K562 (cell line): ENCODE data around the gene KLHL18. TPM values are rescaled to one million over a fixed set of nuclear protein-coding genes. Genes with fewer than 3 reads are reported as not detected.
"Not testable (repeated sequence)": the region's sequence is repeated elsewhere in the genome, so short reads cannot be mapped to it uniquely, and the experiment has no call there.

Source experiments
- ATAC-seq: fragments of 200-7000 bp; cut with Tn5 transposase; 3 replicates; pipeline ENCODE4 v1.9.1; 2020; ENCODE audit warnings: moderate library complexity
- BruUV-seq: library from RNA; stranded (reverse); fragments of 400-500 nt; replicated peaks from 2 replicates; lab custom pipeline; 2021; lab: Mats Ljungman, UMichigan
- CTCF ChIA-PET: fragments of 300-600 bp; formaldehyde crosslinking; extraction: SDS; loops from one replicate; lab custom pipeline; 2021; ENCODE audit warnings: low intra/inter-chr PET ratio; lab: Yijun Ruan, JAX
- POLR2A ChIA-PET: fragments of 300-600, 350-650 bp; sonication (Branson Sonifier 250); formaldehyde crosslinking; extraction: SDS; loops from one replicate; lab custom pipeline; 2021; ENCODE audit warnings: antibody characterized with exemption, inconsistent platforms; lab: Yijun Ruan, JAX
- DNase-seq, 4 experiments: peaks; one replicate each; pipeline versions ENCODE4 v3.0.0 to v3.0.0-alpha.2; 2011 to 2018; ENCODE audit warnings: low spot score in 3 of 4, mixed read lengths in 3 of 4; ENCODE audit errors: extremely low read depth in 1 of 4
- FAIRE-seq: peaks from 2 replicates; lab custom pipeline; 2011; peaks lifted over from hg19 to GRCh38; lab: Jason Lieb, UNC
- H2AFZ ChIP-seq: 2 replicates; pipeline ENCODE4 v1.6.0; 2011; ENCODE audit warnings: low read depth, low read length, control low read depth, inconsistent platforms
- H3K27ac ChIP-seq: fragments of 200-600 bp; 3 replicates; pipeline ENCODE4 v1.8.0; 2011; ENCODE audit warnings: low read depth, mild to moderate bottlenecking, control low read depth, inconsistent platforms, low read length, moderate library complexity, mixed read lengths; ENCODE audit errors: extremely low read depth
- H3K27me3 ChIP-seq, 2 experiments: fragments of 300-600 bp in 1 of 2; 2 replicates in 1 of 2; 3 replicates in 1 of 2; pipeline versions ENCODE4 v1.6.0 to v1.8.0; 2011; ENCODE audit warnings: inconsistent platforms in 2 of 2, low read length in 2 of 2, mild to moderate bottlenecking in 1 of 2, mixed read lengths in 1 of 2, moderate library complexity in 1 of 2; ENCODE audit not compliant: control insufficient read depth in 2 of 2, insufficient read depth in 2 of 2
- H3K36me3 ChIP-seq: fragments of 300-600 bp; 3 replicates; pipeline ENCODE4 v1.8.0; 2011; ENCODE audit warnings: mild to moderate bottlenecking, low read length, inconsistent platforms; ENCODE audit not compliant: control insufficient read depth, insufficient read depth
- H3K4me1 ChIP-seq, 2 experiments: fragments of 200-600 bp in 1 of 2; replicated peaks in 1 of 2; 2 replicates in 1 of 2; 3 replicates in 1 of 2; pipeline versions ENCODE4 v1.5.1 to v1.8.0; 2011; ENCODE audit warnings: inconsistent platforms in 2 of 2, low read length in 2 of 2, mild to moderate bottlenecking in 1 of 2, mixed read lengths in 1 of 2, moderate library complexity in 1 of 2; ENCODE audit not compliant: control insufficient read depth in 2 of 2, insufficient read depth in 2 of 2
- H3K4me2 ChIP-seq: 2 replicates; pipeline ENCODE4 v1.6.1; 2011; ENCODE audit warnings: low read length, control low read depth, inconsistent platforms, mixed read lengths; ENCODE audit not compliant: insufficient read depth
- H3K4me3 ChIP-seq: fragments of 200-600 bp; sonication (generic), shearing (Covaris generic); 2 replicates; pipeline ENCODE4 v1.5.1; 2016; ENCODE audit warnings: control low read depth, inconsistent platforms
- H3K79me2 ChIP-seq: fragments of 200-600 bp; 3 replicates; pipeline ENCODE4 v1.8.0; 2011; ENCODE audit warnings: low read length, inconsistent platforms; ENCODE audit not compliant: control insufficient read depth, insufficient read depth
- H3K9ac ChIP-seq, 2 experiments: 2 replicates each; pipeline versions ENCODE4 v1.6.0 to v1.6.1; 2011; ENCODE audit warnings: low read depth in 2 of 2, low read length in 2 of 2, control low read depth in 1 of 2, inconsistent platforms in 1 of 2, mild to moderate bottlenecking in 1 of 2, mixed read lengths in 1 of 2; ENCODE audit not compliant: insufficient read depth in 1 of 2
- H3K9me1 ChIP-seq: one replicate; pipeline ENCODE4 v1.6.0; 2011; ENCODE audit warnings: inconsistent platforms, mild to moderate bottlenecking, low read length, moderate library complexity; ENCODE audit not compliant: control insufficient read depth, insufficient read depth
- H3K9me3 ChIP-seq: replicated peaks from 2 replicates; pipeline ENCODE4 v1.5.1; 2011; ENCODE audit warnings: low read depth, low read length, inconsistent platforms; ENCODE audit not compliant: control insufficient read depth, insufficient read depth
- H4K20me1 ChIP-seq: replicated peaks from 2 replicates; pipeline ENCODE4 v1.6.1; 2011; ENCODE audit warnings: low read length, inconsistent platforms, mixed read lengths; ENCODE audit not compliant: control insufficient read depth, insufficient read depth
- FOXK2 ChIP-seq, 2 experiments: fragments of 450-650 bp; IDR thresholded peaks in 1 of 2; conservative IDR thresholded peaks in 1 of 2; 2 replicates each; pipeline ENCODE4 v1.6.1; 2016; ENCODE audit warnings: low read depth in 2 of 2, mild to moderate bottlenecking in 1 of 2
- KDM1A ChIP-seq, 2 experiments: fragments of 450-650 bp; IDR thresholded peaks; 2 replicates each; pipeline ENCODE4 v1.6.1; 2016; ENCODE audit warnings: mild to moderate bottlenecking in 2 of 2
- MAZ ChIP-seq, 2 experiments: fragments of 450-650 bp in 1 of 2; sonication (generic) in 1 of 2; formaldehyde crosslinking; IDR thresholded peaks in 1 of 2; conservative IDR thresholded peaks in 1 of 2; 2 replicates each; pipeline versions ENCODE4 v1.4.0 to v1.5.0; 2020; ENCODE audit warnings: mild to moderate bottlenecking in 1 of 2, missing genetic modification reagents in 1 of 2
- NCOR1 ChIP-seq: fragments of 450-650 bp; IDR thresholded peaks from 2 replicates; pipeline ENCODE4 v1.6.1; 2016; ENCODE audit warnings: mild to moderate bottlenecking, moderate library complexity
- NFXL1 ChIP-seq: fragments of 450-650 bp; formaldehyde crosslinking; IDR thresholded peaks from 2 replicates; pipeline ENCODE4 v1.4.0; 2021; ENCODE audit warnings: mild to moderate bottlenecking
- ZNF239 ChIP-seq: fragments of 250-450 bp; sonication (Bioruptor Pico); IDR thresholded peaks from 2 replicates; pipeline ENCODE4 v1.4.0; 2020; ENCODE audit warnings: mild to moderate bottlenecking
- WGBS: fragments of 100-300 bp; shearing (Covaris generic); methylation state at CpG from one replicate; pipeline ENCODE4 v1.1.6; 2016; ENCODE audit warnings: low coverage, mixed read lengths; ENCODE audit not compliant: insufficient coverage; ENCODE audit errors: missing lambda C conversion rate; 5-methylcytosine and 5-hydroxymethylcytosine counted together
- in situ Hi-C: fragments of 300-500 bp; cut with MboI; formaldehyde crosslinking; loops from 4 replicates; pipeline ENCODE4 v1.15.0; 2018; ENCODE audit warnings: inconsistent platforms, mixed read lengths
- intact Hi-C: fragments of 100-400 bp; cut with micrococcal nuclease; formaldehyde crosslinking; loops from 2 replicates; pipeline ENCODE4 v1.14.2; 2022
- polyA plus RNA-seq, 8 experiments: library from polyadenylated mRNA; depleted of rRNA in 4 of 8; stranded (reverse) in 5 of 8; unstranded in 3 of 8; fragments of >200 nt; fragmentation: Nextera tagmentation in 2 of 8; fragmentation: Illumina TruSeq in 1 of 8; extraction: Ambion mirVana in 2 of 8; extraction: Trizol in 1 of 8; gene quantifications; 2 replicates each; pipeline versions ENCODE4 v1.2.1 to v1.2.3, GENCODE V29; 2011 to 2014; ENCODE audit warnings: inconsistent platforms in 1 of 8, missing spikeins in 1 of 8
- total RNA-seq, 7 experiments: library from RNA; depleted of rRNA in 6 of 7; stranded (reverse); fragments of >200 nt in 6 of 7; fragmentation: Illumina TruSeq in 2 of 7; extraction: Trizol in 2 of 7; gene quantifications; 2 replicates each; pipeline versions ENCODE4 v1.2.1 to v1.2.3, GENCODE V29; 2011 to 2021; ENCODE audit warnings: low replicate concordance in 1 of 7
- TF ChIP-seq, protein P1 (sequence below), 2 experiments: IDR thresholded peaks; 2 replicates each; pipeline ENCODE4 v1.6.1; 2011; ENCODE audit warnings: borderline replicate concordance in 1 of 2, control low read depth in 1 of 2, low read depth in 1 of 2, low read length in 1 of 2, mild to moderate bottlenecking in 1 of 2, mixed read lengths in 1 of 2, moderate library complexity in 1 of 2; ENCODE audit not compliant: insufficient read depth in 1 of 2, insufficient read length in 1 of 2, poor library complexity in 1 of 2, severe bottlenecking in 1 of 2; ENCODE audit errors: extremely low read depth in 1 of 2
- TF ChIP-seq, protein P2 (sequence below), 2 experiments: IDR thresholded peaks; 2 replicates each; pipeline ENCODE4 v1.6.1; 2012; ENCODE audit warnings: improper control_type of control experiment in 2 of 2, low read depth in 2 of 2, low read length in 2 of 2, borderline replicate concordance in 1 of 2

The KLHL18 gene
- total and polyA plus RNA-seq, 9 of the 15 experiments (the other 6 are each of a cell fraction or from before 2014, with no cell fraction given), result 26.7 to 97.5 (median 48.7) TPM

- BruUV-seq, FAIRE-seq, H3K4me1 ChIP-seq, H2AFZ ChIP-seq, ATAC-seq, H3K9me1 ChIP-seq, H3K4me2 ChIP-seq, H3K36me3 ChIP-seq, DNase-seq, H3K9ac ChIP-seq, H3K27ac ChIP-seq, H4K20me1 ChIP-seq, H3K9me3 ChIP-seq, in situ Hi-C loops, H3K79me2 ChIP-seq, H3K4me3 ChIP-seq, H3K27me3 ChIP-seq: not testable (repeated sequence)
- ChIA-PET POLR2A (interaction anchor here (0.7 to 1.7 kb wide), 2 partner anchors 10 to 155 kb away, joined by 4 to 6 read pairs; partner anchors contain the start of gene PTPN23), CTCF (interaction anchor here (0.6 to 1.7 kb wide), 4 partner anchors 46 to 665 kb away, joined by 3 to 9 read pairs (median 4); no protein-coding TSS in a partner anchor)
- WGBS, result 77% methylated on average over 8 of the region's 8 CpGs
- intact Hi-C loops, result loop anchor here (10.0 kb wide), 3 partner anchors 355 to 665 kb away; partner anchors contain the start of genes MYL3 and TMIE
Observed at GRCh38 chr3:47370020-47370419, 87.3 kb downstream of the KLHL18 start.

- H3K36me3 ChIP-seq, result no peaks in the 10 kb centered on the region
- ATAC-seq, result peak; percentile 84
- in situ Hi-C loops, result no loop called here
- TF ChIP-seq ZNF239 (CRISPR knock-in tag), result no peak
- TF ChIP-seq, protein P1, sequence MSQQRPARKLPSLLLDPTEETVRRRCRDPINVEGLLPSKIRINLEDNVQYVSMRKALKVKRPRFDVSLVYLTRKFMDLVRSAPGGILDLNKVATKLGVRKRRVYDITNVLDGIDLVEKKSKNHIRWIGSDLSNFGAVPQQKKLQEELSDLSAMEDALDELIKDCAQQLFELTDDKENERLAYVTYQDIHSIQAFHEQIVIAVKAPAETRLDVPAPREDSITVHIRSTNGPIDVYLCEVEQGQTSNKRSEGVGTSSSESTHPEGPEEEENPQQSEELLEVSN (IDR thresholded peaks at IDR 0.05; ENCODE audit: borderline replicate concordance in 1 of 2, extremely low read depth in 1 of 2, insufficient read depth in 1 of 2, insufficient read length in 1 of 2, low read depth in 1 of 2, low read length in 1 of 2, poor library complexity in 1 of 2, severe bottlenecking in 1 of 2), result no peak
- no peak for TF ChIP-seq FOXK2 (conservative IDR thresholded peaks at IDR 0.05 in 1 of 2, IDR thresholded peaks at IDR 0.05 in 1 of 2; ENCODE audit: low read depth in 2 of 2)
- TF ChIP-seq MAZ (CRISPR knock-in tag; conservative IDR thresholded peaks at IDR 0.05 in 1 of 2, IDR thresholded peaks at IDR 0.05 in 1 of 2), result peak in 1 of 2 experiments; percentile 32; a peak in 1 of 4 replicates
- TF ChIP-seq NCOR1, result no peak
- TF ChIP-seq, protein P2, sequence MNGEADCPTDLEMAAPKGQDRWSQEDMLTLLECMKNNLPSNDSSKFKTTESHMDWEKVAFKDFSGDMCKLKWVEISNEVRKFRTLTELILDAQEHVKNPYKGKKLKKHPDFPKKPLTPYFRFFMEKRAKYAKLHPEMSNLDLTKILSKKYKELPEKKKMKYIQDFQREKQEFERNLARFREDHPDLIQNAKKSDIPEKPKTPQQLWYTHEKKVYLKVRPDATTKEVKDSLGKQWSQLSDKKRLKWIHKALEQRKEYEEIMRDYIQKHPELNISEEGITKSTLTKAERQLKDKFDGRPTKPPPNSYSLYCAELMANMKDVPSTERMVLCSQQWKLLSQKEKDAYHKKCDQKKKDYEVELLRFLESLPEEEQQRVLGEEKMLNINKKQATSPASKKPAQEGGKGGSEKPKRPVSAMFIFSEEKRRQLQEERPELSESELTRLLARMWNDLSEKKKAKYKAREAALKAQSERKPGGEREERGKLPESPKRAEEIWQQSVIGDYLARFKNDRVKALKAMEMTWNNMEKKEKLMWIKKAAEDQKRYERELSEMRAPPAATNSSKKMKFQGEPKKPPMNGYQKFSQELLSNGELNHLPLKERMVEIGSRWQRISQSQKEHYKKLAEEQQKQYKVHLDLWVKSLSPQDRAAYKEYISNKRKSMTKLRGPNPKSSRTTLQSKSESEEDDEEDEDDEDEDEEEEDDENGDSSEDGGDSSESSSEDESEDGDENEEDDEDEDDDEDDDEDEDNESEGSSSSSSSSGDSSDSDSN (IDR thresholded peaks at IDR 0.05; ENCODE audit: borderline replicate concordance in 1 of 2, low read depth in 2 of 2, low read length in 2 of 2), result no peak
- TF ChIP-seq KDM1A (IDR thresholded peaks at IDR 0.05), result peak in 1 of 2 experiments; percentile 15; a peak in 1 of 4 replicates
- no peak for TF ChIP-seq NFXL1 (CRISPR knock-in tag)
Observed at GRCh38 chr3:47370887-47371697, 88.3 kb downstream of the KLHL18 start.

More at GRCh38 chr3:47370887-47371697, 88.3 kb downstream of the KLHL18 start:
- no peaks in the 10 kb centered on the region for H3K9me1 ChIP-seq
- WGBS, result 23% methylated on average over 13 of the region's 13 CpGs
- no peak overlapping the region for H3K4me2 ChIP-seq
- H3K4me3 ChIP-seq, result no peak overlapping the region
- peak; percentile 59 to 85 (median 84) for DNase-seq
- FAIRE-seq, result no peak
- POLR2A ChIA-PET, result interaction anchor here (0.6 to 1.0 kb wide), 3 partner anchors 10 to 373 kb away, joined by 3 to 5 read pairs (median 3); partner anchors contain the start of gene PTPN23
- no peak overlapping the region for H3K27ac ChIP-seq
- H3K27me3 ChIP-seq, result no peaks in the 10 kb centered on the region
- H2AFZ ChIP-seq, result no peak overlapping the region
- no peaks in the 10 kb centered on the region for H3K9me3 ChIP-seq
- H3K4me1 ChIP-seq, result 0 out of 5 replicates have a peak, but pooled peaks cover 0 to 3% of the 10 kb centered on the region in 2 experiments
- CTCF ChIA-PET, result interaction anchor here (0.9 to 1.7 kb wide), 6 partner anchors 47 to 666 kb away, joined by 3 to 9 read pairs (median 4); no protein-coding TSS in a partner anchor
- intact Hi-C loops, result loop anchor here (1.0 to 10.0 kb wide), 4 partner anchors 121 to 666 kb away; partner anchors contain the start of genes MYL3 and TMIE
- H3K79me2 ChIP-seq, result no peaks in the 10 kb centered on the region
- H4K20me1 ChIP-seq, result no peaks in the 10 kb centered on the region
- BruUV-seq, result no TSS peak
- no peak overlapping the region for H3K9ac ChIP-seq
